T47D (cell line): ENCODE results near the gene SPTBN4.
"Not testable (repeated sequence)": the region's sequence is repeated elsewhere in the genome, so short reads cannot be mapped to it uniquely, and the experiment has no call there.

Source experiments
- DNase-seq, 2 experiments: peaks; one replicate each; pipeline versions ENCODE4 v3.0.0 to v3.0.0-alpha.2; 2011 to 2012; ENCODE audit warnings: low read depth in 1 of 2, low spot score in 1 of 2
- JUND ChIP-seq: IDR thresholded peaks from 2 replicates; pipeline ENCODE4 v1.6.1; 2012; ENCODE audit warnings: low read depth
- in situ Hi-C: cut with HindIII; loops from 2 replicates; pipeline ENCODE4 v1.10.0; 2016; ENCODE audit warnings: low sequenced_read_pairs, low pct_unique_long_range_greater_than_20kb

Gene SPTBN4

GRCh38 chr19:40425450-40426287 lies 41.1 kb upstream of the SPTBN4 start, which contains the start of gene SERTAD1:
SERTAD1 (minus strand) TSS chr19:40425992; CDS start chr19:40423546, 2,446 bp downstream.
- in situ Hi-C loops = no loop called here
- peak; percentile 87 to 99 for DNase-seq
- TF ChIP-seq JUND = no peak

- DNase-seq, in situ Hi-C loops: not testable (repeated sequence)
Measured at GRCh38 chr19:40428197-40428596, 38.6 kb upstream of the SPTBN4 start.

GRCh38 chr19:40430242-40430641 lies 36.6 kb upstream of the SPTBN4 start:
- DNase-seq, in situ Hi-C loops: not testable (repeated sequence)

GRCh38 chr19:40431698-40432097 lies 35.1 kb upstream of the SPTBN4 start:
- no peak for TF ChIP-seq JUND
- in situ Hi-C loops = no loop called here
- DNase-seq = no peak

- DNase-seq, in situ Hi-C loops: not testable (repeated sequence)
Measured at GRCh38 chr19:40432760-40433159, 34.0 kb upstream of the SPTBN4 start.

GRCh38 chr19:40433391-40434216 lies 33.2 kb upstream of the SPTBN4 start:
- TF ChIP-seq JUND = no peak
- in situ Hi-C loops = no loop called here
- DNase-seq = peak in 1 of 2 experiments; percentile 96

GRCh38 chr19:40438284-40438683 lies 28.5 kb upstream of the SPTBN4 start:
- in situ Hi-C loops = no loop called here
- no peak for DNase-seq
- TF ChIP-seq JUND = no peak

GRCh38 chr19:40441719-40442253 lies 25.0 kb upstream of the SPTBN4 start:
- in situ Hi-C loops = no loop called here
- DNase-seq = no peak
- TF ChIP-seq JUND = no peak

- DNase-seq = no peak
- in situ Hi-C loops = no loop called here
- TF ChIP-seq JUND = no peak
Measured at GRCh38 chr19:40442328-40443130, 24.3 kb upstream of the SPTBN4 start.

GRCh38 chr19:40443131-40443999 lies 23.4 kb upstream of the SPTBN4 start:
- DNase-seq = peak; percentile 69 to 98
- no peak for TF ChIP-seq JUND
- in situ Hi-C loops = no loop called here

GRCh38 chr19:40444000-40444824 lies 22.6 kb upstream of the SPTBN4 start, which contains the start of gene SERTAD3:
SERTAD3 (minus strand) TSS chr19:40444335; CDS start chr19:40442080, 2,255 bp downstream.
- no peak for TF ChIP-seq JUND
- peak; percentile 73 to 95 for DNase-seq
- in situ Hi-C loops = no loop called here
